Activated T-helper 1 cell treated with Interleukin-2 at 50 U/mL for 16 hours (primary cell): Measurements from ENCODE around the gene TMEM161B.
"Not testable (repeated sequence)": the region's sequence is repeated elsewhere in the genome, so short reads cannot be mapped to it uniquely, and the experiment has no call there.

Experiments
- DNase-seq: peaks from one replicate; pipeline ENCODE4 v3.0.0-alpha.2; 2020; ENCODE audit warnings: low read depth

The TMEM161B gene

DNA sequence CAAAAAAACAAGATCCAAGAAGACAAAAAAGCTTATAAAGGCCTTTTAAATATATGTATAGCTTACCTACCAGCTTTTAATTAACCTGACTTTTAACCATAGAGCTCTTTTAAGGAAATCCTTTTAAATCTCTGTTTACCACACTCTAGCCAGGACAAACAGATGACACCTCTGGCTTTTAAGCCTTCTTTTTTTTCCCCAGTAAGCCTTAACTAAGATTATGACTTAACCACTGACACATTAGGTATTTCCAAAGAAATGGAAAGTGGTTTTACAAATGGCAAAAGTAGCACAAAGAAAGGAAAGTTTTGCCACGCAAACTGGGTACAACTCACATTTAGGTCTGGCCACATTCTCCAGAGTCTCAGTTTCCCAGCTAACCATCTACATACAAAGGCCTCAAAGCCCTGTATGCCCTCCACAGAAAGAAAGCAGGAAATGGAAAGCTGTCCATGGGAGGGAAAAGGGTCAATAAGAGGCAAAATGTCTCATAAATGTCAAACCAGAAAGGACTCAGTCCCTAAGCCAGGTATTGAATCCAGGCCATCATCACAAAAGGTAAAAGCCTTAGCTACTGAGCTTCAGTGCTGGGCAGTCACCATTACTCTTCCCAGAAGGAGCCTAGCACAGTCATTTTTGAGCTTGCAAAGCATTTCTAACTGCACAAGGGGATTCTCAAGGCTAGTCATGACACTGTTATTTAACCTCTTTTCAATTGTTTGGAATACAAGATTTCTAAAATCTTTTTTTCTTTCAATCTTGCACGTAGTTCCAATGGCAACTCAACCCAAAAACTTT is 19.7 kb downstream of the TMEM161B start:
- DNase-seq: no peak

DNA sequence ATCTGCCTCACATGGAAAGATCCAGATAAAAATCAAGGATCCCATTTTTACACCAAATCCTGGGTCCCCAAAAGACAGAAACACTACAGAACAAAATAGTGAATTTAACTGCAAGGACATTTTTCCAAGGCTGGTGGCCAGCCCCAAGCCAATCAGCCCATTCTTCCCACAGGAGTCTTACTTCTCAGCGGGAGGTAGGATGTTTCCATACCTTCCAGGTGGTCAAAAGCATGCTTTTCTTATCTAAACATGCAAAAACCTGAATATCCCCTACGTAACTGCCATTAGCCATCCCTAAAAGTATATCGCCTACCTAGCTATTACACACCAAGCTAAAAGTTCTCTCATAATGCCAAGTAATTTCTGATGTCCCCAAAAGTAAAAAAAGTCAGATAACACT is 20.6 kb downstream of the TMEM161B start:
- DNase-seq: no peak

DNA sequence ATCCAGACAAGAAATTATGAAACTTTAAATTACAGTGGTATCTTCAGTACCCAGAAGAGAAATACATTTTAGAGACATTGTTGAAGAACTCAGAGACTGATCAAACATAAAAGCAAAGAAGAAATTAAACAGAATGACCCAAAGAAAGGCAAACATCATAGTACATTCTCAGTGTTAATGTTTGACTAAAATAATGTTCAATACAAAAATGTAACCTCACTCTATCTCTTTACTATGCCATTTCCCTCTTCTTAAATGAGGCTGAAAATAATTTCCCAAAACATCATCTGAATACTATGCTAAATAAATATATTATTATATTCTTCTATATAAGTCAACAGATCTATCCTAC is 22.8 kb downstream of the TMEM161B start:
- DNase-seq: no peak

DNA sequence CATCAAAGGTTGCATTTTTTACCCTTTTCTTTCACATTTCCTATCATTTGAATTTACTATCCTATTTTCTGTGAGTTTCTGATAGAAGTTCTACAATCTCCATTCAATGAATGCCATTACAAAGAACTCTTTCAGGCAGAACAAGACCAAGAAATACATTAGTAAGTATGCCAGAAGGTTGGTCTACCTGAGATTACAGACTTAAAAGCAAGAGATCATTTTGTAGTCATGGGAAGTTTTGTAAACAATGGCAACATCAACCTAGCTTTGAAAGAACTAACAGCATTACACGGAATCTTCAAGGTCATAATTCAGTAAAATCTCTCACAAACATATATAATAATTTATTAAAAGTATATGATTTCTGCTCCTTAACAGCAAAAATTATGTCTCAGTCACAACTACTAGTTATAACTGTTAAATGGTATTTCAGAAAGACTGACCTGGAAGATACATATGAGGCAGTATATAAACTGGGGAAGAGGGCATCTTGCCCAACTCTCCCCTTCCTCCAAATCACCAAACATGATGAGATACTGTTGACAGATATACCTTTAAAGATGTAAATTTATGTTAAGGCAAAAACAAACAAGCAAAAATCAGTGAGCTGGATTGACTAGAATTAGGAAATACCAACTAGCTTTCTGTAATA is 23.3 kb downstream of the TMEM161B start:
- no peak for DNase-seq

DNA sequence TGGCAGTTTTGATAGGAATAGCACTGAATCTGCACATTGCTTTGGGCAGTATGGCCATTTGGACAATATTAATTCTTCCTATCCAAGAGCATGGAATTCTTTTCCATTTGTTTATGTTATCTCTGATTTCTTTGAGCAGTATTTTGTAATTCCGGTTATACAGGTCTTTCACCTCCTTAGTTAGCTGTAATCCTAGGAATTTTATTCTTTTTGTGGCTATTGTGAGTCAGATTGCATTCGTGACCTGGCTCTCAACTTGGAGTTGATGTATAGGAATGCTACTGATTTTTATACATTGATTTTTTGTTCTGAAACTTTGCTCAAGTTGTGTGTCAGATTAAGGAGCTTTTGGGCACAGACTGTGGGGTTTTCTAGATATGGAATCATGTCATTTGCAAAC is 24.0 kb downstream of the TMEM161B start:
- no peak for DNase-seq

DNA sequence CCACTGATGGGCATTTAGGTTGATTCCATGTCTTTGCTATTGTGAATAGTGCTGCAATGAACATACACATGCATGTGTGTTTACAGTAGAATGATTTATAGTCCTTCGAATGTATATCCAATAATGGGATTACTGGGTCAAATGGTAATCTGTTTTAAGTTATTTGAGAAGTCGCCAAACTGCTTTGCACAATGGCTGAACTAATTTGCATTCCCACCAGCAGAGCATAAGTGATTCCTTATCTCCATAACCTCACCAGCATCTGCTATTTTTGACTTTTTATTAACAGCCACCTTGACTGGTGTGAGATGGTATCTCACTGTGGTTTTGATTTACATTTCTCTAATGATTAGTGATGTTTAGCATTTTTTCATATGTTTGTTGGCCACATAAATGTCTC is 25.2 kb downstream of the TMEM161B start:
- DNase-seq: not testable (repeated sequence)

DNA sequence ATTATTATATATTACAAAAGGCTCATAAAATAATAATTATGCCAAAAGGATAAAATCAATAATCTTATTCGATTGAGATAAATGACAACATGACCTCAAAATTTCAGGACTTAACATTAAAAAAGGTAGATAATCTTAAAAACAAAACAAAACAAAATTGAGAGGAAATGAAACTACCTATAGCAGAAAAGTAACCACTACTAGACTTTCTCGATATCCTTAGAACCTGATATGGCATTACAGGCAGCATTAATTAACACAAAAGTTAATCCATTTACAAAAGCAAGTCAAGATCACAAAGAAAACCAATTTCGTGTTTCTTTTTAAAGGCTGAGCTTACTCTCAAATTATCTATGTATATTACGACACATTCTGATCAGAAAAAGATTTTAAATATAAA is 29.9 kb downstream of the TMEM161B start:
- no peak for DNase-seq

DNA sequence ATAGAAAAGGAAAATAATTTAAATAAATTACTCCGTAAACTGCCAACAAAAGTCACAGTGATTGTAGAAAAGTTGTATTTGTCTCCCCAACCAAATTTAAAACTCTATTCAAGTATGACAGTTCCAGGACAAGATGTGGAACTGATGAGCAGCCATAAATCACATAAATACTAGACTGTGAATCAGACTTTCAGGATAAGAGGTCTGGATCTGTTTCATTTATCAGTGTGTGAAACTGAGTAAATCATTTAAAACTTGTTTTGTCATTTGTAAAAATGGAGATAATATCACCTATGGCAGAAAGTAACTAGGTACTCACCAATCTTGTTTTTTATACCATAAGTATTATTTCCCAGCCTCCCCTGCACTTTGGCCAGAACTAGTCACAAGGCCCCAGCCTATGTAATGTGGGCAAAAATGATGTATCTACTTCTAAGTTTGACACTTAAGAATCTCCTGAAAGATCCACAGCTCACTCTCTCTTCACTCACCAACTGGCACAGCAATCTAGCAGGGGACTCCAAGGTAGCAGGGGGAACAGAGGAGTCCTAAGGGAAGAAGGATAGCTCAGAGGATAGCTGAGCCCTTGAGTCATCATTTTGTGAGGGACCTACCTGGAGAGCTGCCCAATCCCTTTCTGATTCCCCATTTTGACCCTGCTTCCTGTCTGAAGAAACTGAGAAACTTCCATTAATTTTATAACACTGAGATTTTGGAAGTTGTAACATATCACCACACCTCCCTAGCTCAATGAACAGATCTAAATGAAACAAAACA is 31.6 kb downstream of the TMEM161B start:
- no peak for DNase-seq

DNA sequence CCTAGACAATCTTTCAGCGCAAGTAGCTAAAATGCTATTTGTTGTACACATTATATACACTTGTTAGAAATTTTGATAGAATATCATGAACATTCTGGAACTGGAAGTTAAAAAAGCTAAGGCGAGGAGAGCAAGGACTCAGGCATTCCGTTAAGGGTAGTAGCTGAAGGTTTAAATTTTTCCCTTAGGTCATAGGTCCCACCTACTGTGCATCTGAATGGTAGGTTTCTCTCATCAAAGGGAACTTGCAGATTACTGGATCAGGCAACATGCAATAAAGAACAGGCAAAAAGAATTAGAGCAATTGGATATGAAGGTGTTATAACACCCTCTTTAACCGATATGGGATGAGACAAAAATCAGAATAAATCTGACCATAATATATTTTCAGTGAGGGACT is 32.8 kb downstream of the TMEM161B start:
- no peak for DNase-seq

DNA sequence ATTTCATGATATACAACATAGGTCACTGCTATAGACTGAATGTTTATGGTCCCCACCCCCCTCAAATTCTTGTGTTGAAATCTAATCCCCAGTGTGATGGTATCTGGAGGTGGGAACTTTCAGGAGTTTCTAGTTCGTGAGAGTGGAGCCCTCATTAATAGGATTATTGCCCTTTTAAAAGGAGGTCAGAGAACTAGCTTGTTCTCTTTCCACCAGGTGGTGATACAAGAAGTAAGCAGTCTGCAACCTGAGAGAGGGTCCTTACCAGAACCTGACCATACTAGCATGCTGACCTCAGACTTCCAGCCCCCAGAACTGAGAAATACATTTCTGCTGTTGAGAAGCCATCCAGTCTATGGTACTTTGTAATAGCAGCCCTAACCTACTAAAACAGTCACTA is 33.3 kb downstream of the TMEM161B start:
- DNase-seq: no peak

DNA sequence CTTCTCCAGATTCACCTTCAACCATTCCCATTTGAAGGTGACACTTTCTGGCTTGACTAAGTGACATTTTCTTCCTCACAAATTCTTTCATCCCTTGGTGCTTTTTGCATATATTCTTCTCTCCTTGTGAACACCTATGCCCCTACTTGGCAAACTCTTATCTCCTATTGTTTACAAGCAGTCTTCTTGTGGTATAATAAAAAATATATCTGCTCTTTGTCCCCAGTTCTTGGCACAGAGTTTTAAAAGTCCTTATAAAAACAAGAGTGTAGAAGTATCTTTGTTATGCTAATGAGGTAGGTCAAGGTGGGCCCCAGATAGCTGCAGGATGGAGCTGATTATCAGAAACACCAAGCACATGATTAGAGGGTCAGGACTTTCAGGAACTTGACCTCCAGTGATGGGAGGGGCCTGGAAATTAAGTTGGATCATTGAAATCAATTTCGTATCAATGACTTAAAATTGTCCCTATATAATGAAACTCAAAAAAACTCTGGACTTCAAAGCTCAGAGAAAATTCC is 38.0 kb downstream of the TMEM161B start:
- DNase-seq: no peak

DNA sequence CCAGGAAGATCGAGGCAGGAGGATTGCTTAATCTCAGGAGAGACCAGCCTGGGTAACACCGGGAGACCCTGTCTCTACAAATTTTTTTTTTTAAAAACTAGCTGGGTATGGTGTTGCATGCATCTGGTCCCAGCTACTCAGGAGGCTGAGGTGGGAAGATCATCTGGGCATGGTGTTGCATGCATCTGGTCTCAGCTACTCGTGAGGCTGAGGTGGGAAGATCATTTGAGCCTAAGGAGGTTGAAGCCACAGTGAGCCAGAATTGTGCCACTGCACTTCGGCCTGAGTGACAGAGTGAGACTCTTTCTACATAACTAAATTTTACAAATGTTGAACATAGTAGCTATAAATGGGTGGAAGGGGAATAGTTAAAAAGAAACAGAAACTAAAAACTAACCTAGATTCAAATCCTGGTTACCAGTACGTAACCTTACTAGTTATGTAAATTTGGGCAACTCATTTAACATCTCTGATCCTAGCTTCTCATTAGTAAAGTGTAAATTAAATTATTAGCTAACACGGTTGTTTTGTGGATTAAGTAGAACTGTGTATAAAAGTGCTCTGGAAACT is 41.7 kb downstream of the TMEM161B start:
- no peak for DNase-seq

DNA sequence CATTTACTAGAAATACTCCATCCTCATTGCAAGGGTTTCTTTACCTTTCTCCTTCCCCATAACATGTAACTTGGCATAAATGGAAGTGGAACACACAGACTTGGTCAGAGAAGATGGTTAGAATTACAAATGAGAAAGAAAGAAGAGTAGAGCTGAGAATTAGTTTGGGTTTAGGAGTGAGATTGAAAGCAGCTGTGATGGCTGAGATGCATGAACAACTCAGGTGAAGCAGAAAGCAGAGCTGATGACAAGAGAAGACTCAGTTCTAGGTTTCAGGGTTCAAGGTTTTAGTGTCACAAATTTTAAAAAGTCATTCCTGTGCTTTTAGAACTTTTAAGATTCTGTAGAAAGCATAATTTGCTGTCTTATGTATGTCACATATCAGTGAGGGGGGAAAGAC is 54.0 kb downstream of the TMEM161B start:
- DNase-seq: no peak

DNA sequence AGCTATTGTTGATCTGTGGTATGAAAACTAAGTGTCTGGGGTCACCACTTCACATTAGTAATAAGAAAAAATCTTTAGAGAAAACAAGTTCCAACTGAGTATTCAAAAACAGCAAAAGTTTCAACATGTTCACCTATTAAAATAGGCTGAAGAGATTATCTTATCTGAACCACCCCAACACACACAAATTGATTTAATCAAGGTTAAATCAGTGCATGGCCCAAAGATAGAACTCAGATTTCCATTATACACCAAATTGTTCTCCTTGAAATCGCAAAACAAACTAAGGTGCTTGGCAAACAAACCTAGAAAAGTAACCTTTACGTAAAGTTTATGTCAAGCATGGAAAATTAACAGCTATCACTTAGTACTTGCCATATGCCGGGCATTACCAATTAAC is 61.1 kb downstream of the TMEM161B start:
- no peak for DNase-seq

DNA sequence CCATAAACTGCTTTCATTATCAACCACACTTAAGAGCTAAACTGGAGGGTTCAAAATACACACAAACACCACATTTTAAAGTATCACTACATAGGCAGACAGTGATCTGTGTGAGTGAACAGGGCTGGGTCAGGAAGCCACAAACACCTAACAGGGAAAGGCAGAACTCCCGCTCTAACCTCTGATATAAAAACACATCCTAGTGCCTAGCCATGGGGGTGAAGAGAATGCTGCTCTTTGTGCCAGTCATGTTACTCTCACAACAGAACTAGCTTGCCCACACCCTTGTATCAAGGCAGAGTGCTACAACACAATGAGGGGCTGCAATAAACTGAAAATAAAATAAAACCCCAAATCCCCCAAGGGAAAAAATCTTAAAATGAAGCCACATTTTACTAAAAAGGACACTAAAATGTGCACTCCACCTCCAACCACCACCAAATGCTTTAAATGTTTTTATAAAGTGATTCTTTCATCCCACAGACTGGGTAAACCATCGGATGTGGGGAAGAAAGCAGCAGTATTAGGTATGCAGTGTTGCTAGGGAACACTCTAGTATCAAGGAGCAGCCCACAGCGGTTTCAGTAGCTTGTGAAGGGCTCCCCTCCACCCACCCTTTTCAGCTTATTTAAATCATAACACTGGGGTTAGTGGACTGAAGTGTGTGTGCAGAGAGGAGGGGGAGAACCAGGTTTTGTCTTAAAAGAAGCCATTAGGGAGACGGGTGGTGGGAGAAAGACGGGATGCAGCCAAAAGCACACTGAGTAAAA is 64.5 kb downstream of the TMEM161B start:
- no peak for DNase-seq

DNA sequence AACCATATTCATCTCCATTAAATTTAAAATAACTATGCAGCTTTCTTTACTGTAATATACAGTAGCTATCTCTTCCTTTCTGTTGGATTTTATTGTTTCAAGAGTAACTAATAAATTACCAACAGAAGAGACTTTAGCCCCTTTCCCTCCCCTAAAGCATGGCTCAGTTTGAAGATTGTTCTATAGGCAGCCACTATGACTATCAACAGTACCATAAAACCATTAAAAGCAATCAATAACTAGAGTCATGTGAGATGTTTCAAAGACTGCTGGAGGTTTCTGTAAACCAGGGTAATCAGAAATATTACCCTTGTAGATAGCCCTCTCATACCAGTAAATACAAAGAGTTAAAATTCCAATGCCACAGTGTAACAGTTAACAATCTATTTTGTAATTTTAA is 73.0 kb downstream of the TMEM161B start:
- DNase-seq: no peak

DNA sequence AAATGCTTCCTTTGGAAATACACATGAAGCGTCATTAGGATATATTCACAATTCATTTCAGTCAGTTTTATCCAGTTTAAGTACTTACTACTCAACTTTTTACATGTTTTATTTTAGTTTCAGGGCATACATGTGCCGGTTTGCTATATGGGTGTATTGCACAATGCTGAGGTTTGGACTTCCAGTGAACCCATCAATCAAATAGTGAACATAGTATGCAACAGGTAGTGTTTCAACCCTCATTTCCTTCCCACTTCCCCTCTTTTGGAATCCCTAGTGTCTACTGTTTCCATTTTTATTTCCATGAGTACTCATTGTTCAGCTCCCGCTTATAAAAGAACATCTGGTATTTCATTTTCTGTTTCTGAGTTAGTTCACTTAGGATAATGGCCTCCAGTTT is 74.7 kb downstream of the TMEM161B start:
- DNase-seq: no peak

DNA sequence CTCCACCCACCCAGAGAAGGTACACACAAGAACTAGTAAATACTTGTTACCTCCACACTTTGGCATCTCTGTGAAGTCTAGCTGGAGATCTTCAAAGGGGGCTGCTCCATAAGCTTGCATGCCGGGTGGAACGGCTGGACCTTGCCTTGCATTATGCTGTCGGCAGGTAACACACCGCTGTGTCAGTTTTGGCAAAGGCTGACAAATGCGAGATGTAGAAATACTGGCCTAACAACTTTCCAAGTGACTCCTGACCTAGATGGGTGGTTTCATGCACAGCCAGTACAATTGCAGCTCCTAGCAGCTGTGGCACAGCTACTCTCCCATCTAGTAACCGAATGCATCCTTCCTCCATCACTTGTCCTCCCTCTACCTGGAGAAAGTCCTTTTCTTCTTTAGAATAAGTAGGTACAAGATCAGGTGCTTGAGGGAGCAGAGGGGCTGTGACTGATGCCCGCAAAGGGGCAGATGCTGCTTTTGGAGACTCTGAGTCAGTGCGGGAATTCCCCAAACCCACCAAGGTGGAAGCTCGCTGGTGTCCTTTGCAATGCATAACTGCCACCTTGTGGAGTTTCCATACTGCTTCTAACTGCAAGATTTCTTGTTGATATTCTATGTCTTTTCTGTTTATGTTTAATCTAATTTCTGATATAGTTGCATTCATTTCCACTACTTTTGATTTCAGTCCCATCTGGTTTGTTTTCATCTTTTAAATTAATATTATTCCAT is 78.4 kb downstream of the TMEM161B start:
- DNase-seq: no peak

DNA sequence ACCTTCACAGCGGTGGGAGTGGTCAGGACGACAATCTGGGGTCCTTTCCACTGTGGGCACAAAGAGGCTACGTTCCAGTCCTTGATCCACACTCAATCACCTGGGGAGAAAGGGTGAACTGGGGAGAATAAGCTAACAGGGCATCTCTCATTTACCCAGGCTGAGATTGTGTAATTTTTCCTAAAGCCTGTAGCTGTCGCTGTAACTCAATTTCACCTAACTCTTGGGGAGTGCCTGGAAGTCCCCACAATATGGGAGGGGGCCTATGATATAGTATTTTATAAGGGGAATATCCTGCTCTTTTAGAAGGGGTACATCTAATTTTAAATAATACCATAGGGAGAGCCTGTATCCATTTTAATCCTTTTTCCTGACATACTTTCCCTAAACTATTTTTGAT is 79.2 kb downstream of the TMEM161B start:
- DNase-seq: not testable (repeated sequence)

DNA sequence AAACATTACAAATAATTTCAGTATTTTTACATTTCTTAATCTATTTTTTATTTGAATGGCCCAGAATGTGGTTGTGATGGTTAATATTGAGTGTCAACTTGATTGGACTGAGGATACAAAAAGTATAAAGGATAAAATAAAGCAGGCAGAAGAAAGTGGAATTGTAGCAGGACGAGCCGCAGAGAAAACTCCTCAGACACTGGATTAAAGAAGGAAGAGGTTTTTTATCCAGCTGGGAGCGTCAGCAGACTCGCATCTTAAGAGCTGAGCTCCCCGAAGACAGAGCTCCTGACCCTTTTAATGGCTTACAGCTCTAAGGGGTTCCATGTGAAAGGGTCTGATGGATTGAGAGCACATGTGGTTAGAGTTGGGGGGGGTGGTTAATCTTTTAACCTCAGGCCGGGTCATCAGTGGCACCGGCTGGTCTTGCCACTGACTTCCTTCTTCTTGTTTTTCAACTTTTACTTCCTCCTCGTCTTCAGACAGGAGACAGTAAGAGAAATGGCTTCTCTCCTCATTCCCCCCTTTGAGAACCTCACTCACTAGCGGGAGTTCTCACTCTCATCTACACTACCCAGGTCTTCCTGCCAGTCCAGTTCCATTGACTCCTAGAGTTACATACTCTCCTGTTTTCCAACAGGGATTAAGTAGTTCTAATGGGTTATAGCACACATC is 80.0 kb downstream of the TMEM161B start:
- no peak for DNase-seq

DNA sequence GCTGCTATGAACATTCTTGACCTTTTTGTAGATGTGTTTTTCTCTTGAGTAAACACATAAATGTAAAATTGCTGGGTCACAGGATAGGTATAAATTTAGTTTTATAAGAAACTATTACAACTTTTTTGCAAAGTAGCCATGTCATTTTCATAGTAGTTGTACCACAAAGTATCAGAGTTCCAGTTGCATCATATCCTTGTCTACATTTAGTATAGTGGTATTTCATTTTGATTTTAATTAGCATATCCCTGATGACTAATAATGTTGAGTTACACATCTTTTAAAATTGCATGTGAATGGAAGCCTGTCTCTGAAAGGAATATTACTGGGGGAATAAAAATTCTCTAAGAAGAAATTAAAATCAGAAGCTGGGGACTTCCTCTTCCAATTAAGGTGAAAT is 85.4 kb downstream of the TMEM161B start:
- DNase-seq: no peak
